GM21723 (cell line): ENCODE measurements around the gene HSPB3.
"Not testable (repeated sequence)": the region's sequence is repeated elsewhere in the genome, so short reads cannot be mapped to it uniquely, and the experiment has no call there.

Experiments
- ATAC-seq: cut with Tn5 transposase; IDR thresholded peaks from one replicate; pipeline ENCODE4 v1.9.1; 2021; ENCODE audit warnings: mild to moderate bottlenecking, moderate library complexity; ENCODE audit not compliant: unreplicated experiment

The HSPB3 gene

GRCh38 chr5:54455413-54456157 lies at the start of gene HSPB3:
TSS of gene HSPB3 (plus strand) at chr5:54455699. CDS start at chr5:54455790, 91 bp downstream.
- no peak for ATAC-seq

- ATAC-seq = no peak
Measured at GRCh38 chr5:54411176-54411575, 44.3 kb upstream of the HSPB3 start.

GRCh38 chr5:54412913-54413312 lies 42.6 kb upstream of the HSPB3 start:
- ATAC-seq = no peak

GRCh38 chr5:54415147-54415546 lies 40.4 kb upstream of the HSPB3 start:
- ATAC-seq = no peak

- no peak for ATAC-seq
Measured at GRCh38 chr5:54415896-54416601, 39.5 kb upstream of the HSPB3 start.

GRCh38 chr5:54419573-54420423 lies 35.7 kb upstream of the HSPB3 start:
- peak; percentile 77 for ATAC-seq

- not testable (repeated sequence) for ATAC-seq
Measured at GRCh38 chr5:54420511-54420910, 35.0 kb upstream of the HSPB3 start.

GRCh38 chr5:54421976-54422375 lies 33.5 kb upstream of the HSPB3 start:
- ATAC-seq = no peak

GRCh38 chr5:54425258-54425657 lies 30.2 kb upstream of the HSPB3 start:
- ATAC-seq = no peak

GRCh38 chr5:54426209-54426608 lies 29.3 kb upstream of the HSPB3 start:
- no peak for ATAC-seq

GRCh38 chr5:54434650-54435049 lies 20.8 kb upstream of the HSPB3 start:
- not testable (repeated sequence) for ATAC-seq

GRCh38 chr5:54438620-54439389 lies 16.7 kb upstream of the HSPB3 start:
- no peak for ATAC-seq

- peak; percentile 94 for ATAC-seq
Measured at GRCh38 chr5:54440456-54440893, 15.0 kb upstream of the HSPB3 start.

- ATAC-seq = no peak
Measured at GRCh38 chr5:54442271-54442670, 13.2 kb upstream of the HSPB3 start.

GRCh38 chr5:54443270-54443669 lies 12.2 kb upstream of the HSPB3 start:
- no peak for ATAC-seq

GRCh38 chr5:54445691-54446378 lies 9.7 kb upstream of the HSPB3 start:
- no peak for ATAC-seq

- no peak for ATAC-seq
Measured at GRCh38 chr5:54446379-54446732, 9.1 kb upstream of the HSPB3 start.

GRCh38 chr5:54449923-54450322 lies 5.6 kb upstream of the HSPB3 start:
- no peak for ATAC-seq

GRCh38 chr5:54450542-54450941 lies 5.0 kb upstream of the HSPB3 start:
- no peak for ATAC-seq

GRCh38 chr5:54453046-54453445 lies 2.5 kb upstream of the HSPB3 start:
- no peak for ATAC-seq
